ENCODE data around the gene HOXD8. TPM values are rescaled to one million over a fixed set of nuclear protein-coding genes. Genes with fewer than 3 reads are reported as not detected.
A peak's percentile ranks its signal among the peaks of the same experiment; 100 is the strongest.

Gene HOXD8
- total and polyA plus RNA-seq, 9 donors, result 29.2 to 50.6 (median 36.2) TPM

- DNase-seq, result peak in 1 of 5 donors; percentile 10
- WGBS, 3 donors, result 10 to 36% (median 31%) methylated on average over 40 of the region's 40 CpGs
- H3K9me3 ChIP-seq, result no peaks in the 10 kb centered on the region
- H3K4me1 ChIP-seq (ENCODE audit: insufficient read depth), result no peaks in the 10 kb centered on the region
- H3K4me3 ChIP-seq, result peak overlapping the region; percentile 43
- H3K27me3 ChIP-seq, result peaks cover under 1% of the 10 kb centered on the region
- intact Hi-C loops (cut with DNase I), result loop anchor here in 1 of 4 donors (5.0 kb wide), 1 partner anchor 1030 kb away; no protein-coding TSS in a partner anchor
- H3K27ac ChIP-seq, result no peak overlapping the region
- no peaks in the 10 kb centered on the region for H3K36me3 ChIP-seq
- no peak for TF ChIP-seq CTCF (IDR thresholded peaks at IDR 0.05)
Observed at GRCh38 chr2:176117162-176117822, 12.2 kb upstream of the HOXD8 start.

- no peaks in the 10 kb centered on the region for H3K27me3 ChIP-seq
- H3K9me3 ChIP-seq, result no peaks in the 10 kb centered on the region
- 29 to 58% (median 51%) methylated on average over 11 of the region's 11 CpGs for WGBS, 3 donors
- H3K36me3 ChIP-seq, result no peaks in the 10 kb centered on the region
- peak overlapping the region; percentile 43 for H3K4me3 ChIP-seq
- intact Hi-C loops (cut with DNase I), result loop anchor here in 1 of 4 donors (5.0 kb wide), 1 partner anchor 1029 kb away; no protein-coding TSS in a partner anchor
- TF ChIP-seq EP300 (IDR thresholded peaks at IDR 0.05) (no peak), CTCF (IDR thresholded peaks at IDR 0.05) (no peak), POLR2A (IDR thresholded peaks at IDR 0.05) (no peak)
- no peak overlapping the region for H3K27ac ChIP-seq
- DNase-seq, result no peak
- H3K4me1 ChIP-seq (ENCODE audit: insufficient read depth), result no peaks in the 10 kb centered on the region
Observed at GRCh38 chr2:176117823-176118371, 11.6 kb upstream of the HOXD8 start.

DNA sequence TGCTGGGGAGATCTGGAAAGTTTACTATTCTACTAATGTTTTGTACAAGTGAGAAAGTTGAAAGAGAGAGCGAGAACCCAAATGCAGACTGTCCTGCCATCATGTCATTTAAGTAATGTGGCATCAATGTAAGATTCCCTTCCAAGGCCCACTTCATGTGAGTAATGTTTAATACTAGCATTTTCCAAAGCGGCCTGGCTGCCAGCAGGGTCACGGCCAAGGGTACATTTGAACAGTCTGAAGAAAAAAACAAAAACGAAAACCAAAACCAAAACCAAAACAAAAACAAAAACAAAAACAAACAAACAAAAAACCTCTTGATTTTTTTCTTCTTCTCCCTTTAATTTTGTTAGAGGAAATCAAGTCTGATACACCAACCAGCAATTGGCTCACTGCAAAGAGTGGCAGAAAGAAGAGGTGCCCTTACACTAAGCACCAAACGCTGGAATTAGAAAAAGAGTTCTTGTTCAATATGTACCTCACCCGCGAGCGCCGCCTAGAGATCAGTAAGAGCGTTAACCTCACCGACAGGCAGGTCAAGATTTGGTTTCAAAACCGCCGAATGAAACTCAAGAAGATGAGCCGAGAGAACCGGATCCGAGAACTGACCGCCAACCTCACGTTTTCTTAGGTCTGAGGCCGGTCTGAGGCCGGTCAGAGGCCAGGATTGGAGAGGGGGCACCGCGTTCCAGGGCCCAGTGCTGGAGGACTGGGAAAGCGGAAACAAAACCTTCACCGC lies 10.7 kb upstream of the HOXD8 start:
- H3K27ac ChIP-seq, result no peak overlapping the region
- peak overlapping the region; percentile 43 for H3K4me3 ChIP-seq
- no peaks in the 10 kb centered on the region for H3K9me3 ChIP-seq
- 25 to 63% (median 56%) methylated on average over 24 of the region's 24 CpGs for whole genome bisulfite sequencing, 3 donors
- intact Hi-C loops (cut with DNase I), result loop anchor here in 1 of 4 donors (5.0 kb wide), 1 partner anchor 1029 kb away; no protein-coding TSS in a partner anchor
- H3K4me1 ChIP-seq (ENCODE audit: insufficient read depth), result no peaks in the 10 kb centered on the region
- no peaks in the 10 kb centered on the region for H3K36me3 ChIP-seq
- H3K27me3 ChIP-seq, result no peaks in the 10 kb centered on the region
- peak in 1 of 5 donors; percentile 15 for DNase-seq
- TF ChIP-seq CTCF (IDR thresholded peaks at IDR 0.05), result no peak
- no peak for TF ChIP-seq EP300 (IDR thresholded peaks at IDR 0.05)
- TF ChIP-seq POLR2A (IDR thresholded peaks at IDR 0.05), result no peak

DNA sequence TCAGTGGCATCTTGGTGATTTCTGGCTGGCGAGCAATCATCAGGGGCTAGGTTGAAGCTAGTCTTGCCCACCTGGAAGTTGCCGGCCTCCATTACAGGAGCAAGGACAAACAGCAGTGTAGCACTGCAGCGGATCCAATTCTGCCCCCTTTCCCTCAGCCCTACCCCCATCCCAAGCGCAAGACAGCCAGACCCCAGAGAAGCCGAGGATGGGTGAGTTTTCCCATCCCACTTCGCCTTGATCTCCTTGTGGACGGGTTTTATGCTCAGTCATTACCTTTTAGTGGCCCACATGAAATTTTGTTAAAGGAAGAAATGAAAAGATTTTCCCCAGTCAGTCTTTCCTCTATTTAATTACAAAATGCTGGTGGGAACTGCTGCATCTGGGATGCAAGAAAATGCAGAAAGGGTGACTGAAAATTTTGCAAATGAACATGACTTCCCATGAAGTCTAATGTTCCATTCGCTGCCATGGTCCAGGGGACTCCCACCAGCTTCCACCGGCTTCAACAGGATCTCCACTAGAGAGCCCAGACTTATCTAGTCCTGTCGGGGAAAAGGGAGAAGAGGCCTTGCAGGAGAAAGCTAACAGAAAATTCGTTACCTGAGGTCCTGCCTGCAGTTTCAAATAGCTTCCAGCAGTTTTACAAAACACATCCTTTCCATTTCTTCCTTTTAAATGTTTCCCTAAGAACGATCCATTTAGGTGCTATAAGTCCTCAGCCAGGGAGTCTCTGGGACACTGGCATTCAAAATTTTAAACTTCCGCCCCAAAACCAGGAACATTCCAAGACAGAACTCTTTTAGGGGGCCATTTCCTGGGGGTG lies 8.9 kb upstream of the HOXD8 start:
- Histone ChIP-seq H3K27ac (no peak overlapping the region), H3K9me3 (no peaks in the 10 kb centered on the region), H3K36me3 (no peaks in the 10 kb centered on the region), H3K4me3 (peak overlapping the region; percentile 76), H3K27me3 (no peaks in the 10 kb centered on the region), H3K4me1 (ENCODE audit: insufficient read depth) (no peaks in the 10 kb centered on the region)
- intact Hi-C loops (cut with DNase I), result loop anchor here in 1 of 4 donors (5.0 to 10.0 kb wide), 2 partner anchors 694 to 1092 kb away; partner anchors contain the start of gene HNRNPA3
- no peak for DNase-seq
- 54 to 80% (median 71%) methylated on average over 13 of the region's 13 CpGs for WGBS, 3 donors
- no peak for TF ChIP-seq EP300 (IDR thresholded peaks at IDR 0.05)

Measured in ovary (tissue), 9 donors.